GM21381 (cell line): ENCODE data around the gene KRT81.
"Not testable (repeated sequence)": the region's sequence is repeated elsewhere in the genome, so short reads cannot be mapped to it uniquely, and the experiment has no call there.

Source experiments
- ATAC-seq: cut with Tn5 transposase; IDR thresholded peaks from one replicate; pipeline ENCODE4 v1.9.1; 2021; ENCODE audit warnings: mild to moderate bottlenecking, moderate library complexity; ENCODE audit not compliant: unreplicated experiment

Gene KRT81

DNA sequence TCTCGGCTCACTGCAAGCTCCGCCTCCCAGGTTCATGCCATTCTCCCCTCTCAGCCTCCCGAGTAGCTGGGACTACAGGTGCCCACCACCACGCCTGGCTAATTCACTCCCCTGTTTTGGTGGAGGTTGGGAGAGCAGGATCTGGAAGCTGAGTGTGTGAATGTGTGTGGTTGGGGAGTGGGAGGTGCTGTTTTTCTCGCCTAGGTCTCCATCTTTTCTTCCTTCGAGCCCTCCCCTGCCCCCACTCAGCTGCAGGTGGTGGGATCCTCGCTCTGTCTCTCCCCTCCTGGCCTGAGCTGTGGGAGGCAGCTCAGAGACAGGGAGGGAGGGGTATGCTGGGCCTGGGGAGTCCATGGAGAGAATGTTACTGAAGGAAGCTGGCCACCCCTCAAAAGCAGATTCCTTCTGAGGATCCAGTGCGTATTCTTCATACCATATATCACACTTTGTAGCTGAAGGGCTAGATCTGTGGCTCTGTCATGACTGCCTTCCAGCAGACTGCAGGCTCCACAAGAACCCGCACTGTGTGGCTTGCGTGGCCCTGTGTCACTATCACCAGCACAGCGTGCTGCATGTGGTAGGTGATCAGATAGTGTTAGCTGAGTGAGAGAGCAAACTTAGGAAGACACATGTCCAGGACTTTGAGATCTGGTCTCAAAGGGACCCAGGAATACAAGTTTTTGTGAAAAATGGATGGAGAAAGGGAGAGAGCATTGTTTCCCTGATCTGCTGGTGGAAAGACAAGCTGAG, 27.1 kb upstream of the KRT81 start:
- ATAC-seq = no peak

GRCh38 chr12:52317468-52318052, 26.2 kb upstream of the KRT81 start:
- ATAC-seq = no peak

GRCh38 chr12:52316701-52317100, 25.4 kb upstream of the KRT81 start:
- ATAC-seq = no peak

DNA sequence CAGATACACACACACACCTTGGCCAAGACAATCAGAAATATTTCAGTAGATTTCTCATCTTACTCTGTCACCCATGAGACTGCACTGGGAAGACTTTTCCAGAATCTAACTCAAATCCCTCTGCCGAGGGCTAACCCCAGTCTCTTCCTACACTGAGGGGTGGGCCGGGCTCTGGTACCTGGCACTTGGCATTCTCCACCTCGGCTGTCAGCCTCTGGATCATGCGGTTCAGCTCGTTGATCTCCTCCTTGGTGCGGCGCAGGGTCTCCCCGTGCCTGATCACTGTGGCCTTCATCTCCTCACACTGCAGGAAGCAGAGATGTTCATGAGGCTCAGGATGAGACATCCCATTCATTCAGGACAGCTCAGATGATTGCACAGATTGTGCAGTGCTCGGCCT, 25.0 kb upstream of the KRT81 start:
- no peak for ATAC-seq

DNA sequence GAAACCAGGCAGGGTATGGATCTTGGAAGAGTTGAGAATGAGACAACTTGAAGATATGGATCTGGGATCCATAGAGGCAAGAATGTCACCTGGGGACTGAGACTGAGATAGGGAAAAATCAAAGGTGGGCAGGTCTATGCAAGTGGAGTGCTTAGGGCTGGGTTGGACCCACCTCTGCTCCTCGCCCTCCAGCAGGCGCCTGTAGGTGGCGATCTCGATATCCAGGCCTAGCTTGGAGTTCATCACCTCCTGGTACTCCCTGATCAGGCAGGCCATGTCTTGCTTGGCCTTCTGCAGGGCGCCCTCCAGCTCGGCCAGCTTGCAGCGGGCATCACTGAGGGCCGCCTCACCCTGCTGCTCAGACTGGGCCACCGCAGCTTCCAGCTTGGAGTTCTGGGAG, 24.4 kb upstream of the KRT81 start:
- ATAC-seq = not testable (repeated sequence)

GRCh38 chr12:52314511-52314910, 23.2 kb upstream of the KRT81 start:
- ATAC-seq = no peak

DNA sequence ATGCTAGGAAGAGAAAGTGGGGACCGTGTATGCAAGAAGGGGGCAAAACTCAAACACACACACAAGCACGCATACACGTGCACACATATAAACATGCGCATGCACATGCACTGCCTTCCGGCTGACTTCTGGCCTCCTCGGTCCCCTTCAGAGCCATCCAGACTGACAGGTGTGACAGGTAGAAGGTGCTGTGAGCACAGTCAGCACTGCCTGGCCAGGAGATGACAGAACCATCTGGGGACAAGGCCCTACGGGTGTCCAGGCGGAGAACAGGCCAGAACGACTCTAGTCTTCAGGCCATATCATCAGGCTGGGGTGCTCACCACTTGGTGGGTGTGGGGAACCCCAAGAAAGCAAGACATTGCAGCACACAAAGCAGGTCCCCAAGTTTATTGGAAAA, 22.6 kb upstream of the KRT81 start:
- no peak for ATAC-seq

GRCh38 chr12:52313461-52313860, 22.1 kb upstream of the KRT81 start:
- no peak for ATAC-seq

GRCh38 chr12:52312086-52312485, 20.8 kb upstream of the KRT81 start:
- no peak for ATAC-seq

DNA sequence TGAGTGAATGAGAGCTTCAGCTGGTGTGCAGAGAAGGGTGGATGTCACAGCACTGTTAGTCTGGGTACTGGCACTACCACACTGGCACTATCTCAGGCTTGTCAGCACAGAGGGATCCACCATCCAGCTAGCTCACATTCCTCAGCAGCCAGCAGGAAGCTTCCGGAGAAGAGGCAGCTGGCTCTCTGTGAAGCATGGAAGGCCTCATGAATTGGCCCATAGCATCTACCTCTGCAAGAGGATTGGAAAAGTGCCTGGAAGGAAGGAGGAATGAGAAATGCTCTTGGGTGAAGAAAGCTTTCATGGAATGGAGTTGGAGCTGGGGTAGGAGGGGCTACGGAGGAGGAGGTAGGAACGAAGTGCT, 19.9 kb upstream of the KRT81 start:
- no peak for ATAC-seq

- no peak for ATAC-seq
Observed at GRCh38 chr12:52310622-52311284, 19.4 kb upstream of the KRT81 start.

DNA sequence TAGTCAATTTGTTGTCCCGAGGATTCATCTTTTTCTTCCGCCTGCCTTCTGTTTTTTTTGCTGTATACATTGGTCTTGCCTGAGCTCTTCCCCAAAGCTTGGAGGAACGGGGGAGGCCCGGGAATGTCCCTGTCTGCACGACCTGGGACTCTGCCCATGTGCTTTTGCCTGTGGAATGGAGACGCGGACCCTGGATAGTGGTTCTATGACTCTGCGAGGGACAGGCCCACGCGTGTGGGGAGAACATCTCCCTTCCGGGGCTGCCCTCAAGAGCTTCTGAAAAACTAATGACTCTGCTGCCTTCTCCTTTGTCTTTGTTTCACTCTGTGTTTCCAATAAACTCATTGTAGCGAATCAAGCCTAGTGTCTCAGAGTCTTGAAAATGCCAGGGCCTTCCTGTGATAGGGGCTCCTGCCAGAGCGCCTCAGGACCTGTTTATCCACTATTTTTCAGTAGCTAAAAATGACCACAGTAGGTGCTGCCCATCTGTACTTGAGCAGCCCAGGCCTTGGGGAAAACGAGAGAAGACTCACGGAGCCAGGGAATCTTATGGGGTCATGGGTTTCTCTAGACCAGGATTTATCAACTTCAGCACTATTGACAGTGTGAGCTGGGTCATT, 17.6 kb upstream of the KRT81 start:
- ATAC-seq = no peak

- no peak for ATAC-seq
Observed at GRCh38 chr12:52307836-52308805, 16.8 kb upstream of the KRT81 start.

DNA sequence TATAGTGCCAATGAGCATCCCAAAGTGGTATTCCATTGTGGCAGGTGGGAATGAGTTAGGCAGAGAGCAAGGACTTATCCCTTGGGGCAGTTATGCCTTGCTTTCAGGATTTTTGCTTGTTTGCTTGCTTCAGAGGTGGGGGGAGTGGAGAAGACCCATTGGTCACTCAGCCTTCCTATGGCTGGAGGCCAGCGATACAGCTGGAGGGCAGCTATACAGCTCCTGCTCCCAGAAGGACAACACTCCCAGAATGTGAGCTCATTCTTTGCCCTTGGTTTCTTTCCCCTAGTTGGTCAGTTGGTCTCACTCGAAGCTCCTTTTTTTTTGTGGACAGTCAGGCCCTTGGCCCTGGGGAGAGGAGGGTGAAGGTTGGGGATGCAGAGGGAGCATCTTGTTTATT, 15.4 kb upstream of the KRT81 start:
- no peak for ATAC-seq

DNA sequence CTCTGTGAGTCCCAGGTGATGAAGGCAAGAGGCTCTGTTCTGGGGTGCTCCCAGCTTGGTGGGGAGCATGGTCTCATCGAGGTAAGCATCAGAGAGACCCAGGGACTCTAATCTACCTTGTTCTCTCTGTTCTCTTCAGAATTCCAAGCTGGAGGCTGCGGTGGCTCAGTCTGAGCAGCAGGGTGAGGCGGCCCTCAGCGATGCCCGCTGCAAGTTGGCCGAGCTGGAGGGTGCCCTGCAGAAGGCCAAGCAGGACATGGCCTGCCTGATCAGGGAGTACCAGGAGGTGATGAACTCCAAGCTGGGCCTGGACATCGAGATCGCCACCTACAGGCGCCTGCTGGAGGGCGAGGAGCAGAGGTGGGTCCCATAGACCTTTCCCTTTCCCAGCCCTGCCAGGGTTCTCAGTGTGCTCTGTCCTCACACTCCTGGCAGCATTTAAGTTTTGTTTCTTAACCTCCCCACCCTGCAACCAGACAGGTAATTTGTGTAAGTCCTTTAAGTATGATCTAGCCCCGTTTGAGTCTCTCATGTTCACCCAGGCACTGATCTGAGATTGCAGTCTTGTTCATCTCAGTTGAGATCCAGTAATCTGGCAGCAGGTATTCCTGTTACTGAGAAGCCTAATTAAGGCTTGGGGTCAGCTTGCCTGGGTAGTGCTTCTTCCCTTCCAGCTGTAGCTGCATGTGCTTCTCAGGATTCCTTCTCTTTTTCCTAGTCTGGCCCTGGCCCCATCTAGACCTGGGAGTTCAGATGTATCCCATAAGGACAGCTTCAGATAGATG, 14.8 kb upstream of the KRT81 start:
- ATAC-seq = no peak

GRCh38 chr12:52304941-52305411, 13.6 kb upstream of the KRT81 start:
- peak; percentile 83 for ATAC-seq

GRCh38 chr12:52302242-52302914, 11.0 kb upstream of the KRT81 start:
- ATAC-seq = not testable (repeated sequence)

DNA sequence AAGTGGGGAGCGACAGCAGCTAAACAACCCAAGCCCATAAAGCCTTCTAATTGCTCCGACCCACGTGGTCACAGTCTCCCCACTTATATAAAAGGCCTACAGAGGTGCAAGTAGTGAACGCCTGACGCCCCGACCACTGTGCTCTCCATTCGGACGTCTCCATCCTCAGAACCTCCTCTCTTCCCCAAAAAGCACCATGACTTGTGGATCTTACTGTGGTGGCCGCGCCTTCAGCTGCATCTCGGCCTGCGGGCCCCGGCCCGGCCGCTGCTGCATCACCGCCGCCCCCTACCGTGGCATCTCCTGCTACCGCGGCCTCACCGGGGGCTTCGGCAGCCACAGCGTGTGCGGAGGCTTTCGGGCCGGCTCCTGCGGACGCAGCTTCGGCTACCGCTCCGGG, 10.4 kb upstream of the KRT81 start:
- ATAC-seq = not testable (repeated sequence)
